ENCODE measurements around the gene PIAS4. TPM values are rescaled to one million over a fixed set of nuclear protein-coding genes. Genes with fewer than 3 reads are reported as not detected.

PIAS4 gene
- total and polyA plus RNA-seq, 2 donors (not counting 3 experiments of a cell fraction or from before 2014, with no cell fraction given): 26.2 to 46.2 TPM

GRCh38 chr19:4059453-4059871 lies 51.9 kb downstream of the PIAS4 start:
- TF ChIP-seq CTCF (IDR thresholded peaks at IDR 0.05; ENCODE audit: extremely low read depth in 1 of 2, insufficient read depth in 1 of 2, low read depth in 1 of 2, low read length in 2 of 2): no peak
- no peak for TF ChIP-seq GATA2 (IDR thresholded peaks at IDR 0.05; ENCODE audit: insufficient read depth, insufficient read length, low read depth, low read length)
- no peak for TF ChIP-seq POLR2A (IDR thresholded peaks at IDR 0.05; ENCODE audit: low read depth, low read length)
- no peak for TF ChIP-seq MYC (IDR thresholded peaks at IDR 0.05; ENCODE audit: low read depth, low read length)
- no peak for TF ChIP-seq FOS (IDR thresholded peaks at IDR 0.05; ENCODE audit: borderline replicate concordance, insufficient read depth, low read length)
- TF ChIP-seq MAX (IDR thresholded peaks at IDR 0.05; ENCODE audit: insufficient read depth, insufficient read length): no peak
- no peak for TF ChIP-seq JUN (IDR thresholded peaks at IDR 0.05; ENCODE audit: borderline replicate concordance, insufficient read depth, insufficient read length, low read depth)
- no peak for TF ChIP-seq EZH2 (IDR thresholded peaks at IDR 0.05; ENCODE audit: borderline replicate concordance, low read depth, low read length, severe bottlenecking)
- no peak for TF ChIP-seq POLR2AphosphoS5 (IDR thresholded peaks at IDR 0.05; ENCODE audit: insufficient read depth, low read depth, low read length)
- H3K9me1 ChIP-seq (replicated peaks; ENCODE audit: control insufficient read depth, extremely low read depth, insufficient read depth, low read length): no peaks in the 10 kb centered on the region
- POLR2A ChIA-PET: no interaction called here
- no peaks in the 10 kb centered on the region for H3K9me3 ChIP-seq (replicated peaks; ENCODE audit: control insufficient read depth, insufficient read depth, low read length)
- CTCF ChIA-PET: interaction anchor here (1.4 kb wide), 1 partner anchor 15 kb away, joined by 4 read pairs; no protein-coding TSS in a partner anchor
- FAIRE-seq: no peak
- intact Hi-C loops (cut with micrococcal nuclease): no loop called here
- H3K27ac ChIP-seq (ENCODE audit: insufficient read depth, low read depth, low read length): peak overlapping the region; percentile 57
- H2AFZ ChIP-seq (ENCODE audit: low read depth, low read length): no peak overlapping the region
- no peak overlapping the region for H3K4me3 ChIP-seq (replicated peaks in 1 of 3; ENCODE audit: insufficient read depth in 1 of 3, low read depth in 1 of 3, low read length in 3 of 3)
- DNase-seq (ENCODE audit: low read depth, low spot score): no peak
- H3K4me1 ChIP-seq (ENCODE audit: control insufficient read depth, extremely low read depth, insufficient read depth, low read length): peaks cover 25% of the 10 kb centered on the region
- no TSS peak for BruUV-seq (replicated peaks)
- no peak overlapping the region for H3K9ac ChIP-seq (replicated peaks; ENCODE audit: extremely low read depth, insufficient read depth, low read length)
- H3K36me3 ChIP-seq (ENCODE audit: control insufficient read depth in 2 of 2, extremely low read depth in 1 of 2, insufficient read depth in 2 of 2, low read length in 2 of 2): peaks cover 0 to 9% of the 10 kb centered on the region in 2 experiments
- dilution Hi-C loops (cut with MboI; ENCODE audit: extremely low pct_ligation_motif_present, low sequenced_read_pairs): no loop called here
- no peak overlapping the region for H3K4me2 ChIP-seq (ENCODE audit: insufficient read depth, low read length)
- H3K79me2 ChIP-seq (ENCODE audit: control insufficient read depth, insufficient read depth, low read length): peaks cover 96% of the 10 kb centered on the region
- H4K20me1 ChIP-seq (replicated peaks; ENCODE audit: control insufficient read depth, extremely low read depth, insufficient read depth, low read length): no peaks in the 10 kb centered on the region
- no peaks in the 10 kb centered on the region for H3K27me3 ChIP-seq (ENCODE audit: control insufficient read depth in 2 of 2, insufficient read depth in 2 of 2, low read length in 2 of 2)
